ENCODE measurements around the gene C1QTNF3.
"Not testable (repeated sequence)": the region's sequence is repeated elsewhere in the genome, so short reads cannot be mapped to it uniquely, and the experiment has no call there.

Gene C1QTNF3

GRCh38 chr5:34047774-34048572 lies 5.0 kb upstream of the C1QTNF3 start:
- no peak for DNase-seq

- no peak for DNase-seq
Measured at GRCh38 chr5:34047143-34047542, 4.1 kb upstream of the C1QTNF3 start.

DNA sequence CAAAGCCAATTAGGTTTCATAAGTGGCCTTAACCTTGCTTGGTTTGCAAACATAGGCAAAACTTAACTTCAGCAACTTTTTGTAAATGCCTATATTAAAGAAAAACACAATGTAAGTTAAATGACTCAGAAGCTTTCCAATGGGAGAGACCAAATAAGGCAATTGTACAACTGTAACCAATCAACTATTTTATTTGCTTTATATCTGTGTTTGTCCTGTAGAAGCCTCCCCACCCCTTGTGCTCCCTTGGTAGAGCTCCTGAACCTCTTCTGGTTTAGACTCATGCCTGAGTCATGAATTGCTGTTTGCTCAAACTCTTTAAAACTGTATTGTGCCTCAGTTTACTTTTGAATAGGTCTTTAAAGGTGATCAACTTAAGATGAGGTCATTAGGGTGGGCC lies 3.0 kb upstream of the C1QTNF3 start:
- DNase-seq, result no peak

GRCh38 chr5:34045023-34045422 lies 2.0 kb upstream of the C1QTNF3 start:
- no peak for DNase-seq

GRCh38 chr5:34042321-34042720 lies 692 bp downstream of the C1QTNF3 start:
- DNase-seq, result no peak

- DNase-seq, result no peak
Measured at GRCh38 chr5:34041247-34041972, 1.6 kb downstream of the C1QTNF3 start.

DNA sequence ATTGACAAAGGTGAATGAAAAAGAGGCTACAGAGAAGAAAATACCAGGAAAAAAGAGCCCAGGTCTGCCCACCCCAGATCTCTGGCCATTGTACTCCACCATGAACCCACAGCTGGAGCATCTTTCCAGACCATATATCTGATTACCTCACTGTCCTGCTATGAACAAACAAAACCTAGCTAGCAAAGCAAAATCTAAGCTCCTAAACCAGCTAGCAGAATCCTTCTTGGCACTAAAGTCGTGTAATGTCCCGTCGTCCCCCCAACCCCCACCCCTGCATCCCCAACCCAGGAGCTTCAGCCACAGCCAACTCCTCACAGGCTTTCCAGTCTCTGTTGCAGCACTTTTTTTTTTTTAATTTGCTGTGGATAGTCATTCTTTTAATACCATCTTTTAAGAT lies 2.5 kb downstream of the C1QTNF3 start:
- DNase-seq, result no peak

- DNase-seq, result no peak
Measured at GRCh38 chr5:34039398-34040157, 3.4 kb downstream of the C1QTNF3 start.

DNA sequence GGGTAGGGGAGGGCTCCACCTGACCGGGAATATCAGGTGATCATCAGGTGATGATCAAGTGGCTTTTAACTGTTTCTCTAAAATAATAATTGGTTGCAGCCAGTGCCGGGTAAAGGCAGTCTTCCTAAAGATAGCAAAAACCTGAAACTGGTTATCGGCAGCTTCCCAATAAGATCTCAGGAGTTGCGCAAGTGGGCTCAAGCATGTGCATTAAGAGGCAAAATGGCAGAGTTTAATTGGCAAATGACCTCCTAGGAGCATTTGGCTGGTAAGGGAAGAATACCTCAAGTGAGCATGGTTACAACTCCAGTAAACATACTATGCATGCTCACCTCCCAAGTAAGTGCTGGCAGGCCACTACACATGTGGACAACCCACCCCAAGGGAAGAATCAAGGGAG lies 4.2 kb downstream of the C1QTNF3 start:
- no peak for DNase-seq

DNA sequence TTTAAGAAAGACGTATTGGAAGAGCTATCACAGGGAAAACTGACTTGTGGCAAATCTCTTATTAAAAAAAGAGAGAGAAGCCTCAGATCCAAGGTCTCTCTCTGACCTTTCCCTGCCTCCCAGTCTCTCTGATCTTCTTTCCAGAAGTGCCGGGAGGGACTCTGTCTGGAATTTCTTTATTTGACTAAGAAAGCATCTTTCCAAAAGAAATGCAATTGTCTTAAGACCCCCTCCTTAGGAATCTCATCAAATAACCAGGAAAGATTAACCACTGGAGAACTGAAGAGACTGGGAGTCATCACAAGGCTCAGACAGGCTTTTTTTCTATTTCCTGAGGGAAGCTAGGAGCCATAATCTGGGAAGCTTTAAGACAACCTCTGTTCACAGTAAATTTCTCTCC lies 4.6 kb downstream of the C1QTNF3 start:
- no peak for DNase-seq

DNA sequence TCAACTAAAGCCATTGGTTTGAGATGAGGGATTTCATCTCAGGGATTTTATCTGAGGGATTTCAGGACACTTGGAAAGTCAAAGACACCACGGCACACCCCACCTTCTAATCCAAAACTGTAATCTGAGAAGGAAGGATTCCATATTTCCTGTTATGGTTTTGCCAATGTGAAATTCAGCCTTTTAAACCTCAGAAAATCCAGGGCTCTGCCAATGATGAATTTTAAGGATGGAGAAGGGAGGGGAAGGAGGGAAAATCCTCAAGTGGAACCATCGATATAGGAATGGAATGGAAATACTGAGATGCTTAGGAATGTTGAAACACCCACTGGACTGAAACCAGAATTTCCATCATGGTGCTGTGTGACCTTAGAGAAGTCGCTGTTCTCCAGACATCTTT lies 5.3 kb downstream of the C1QTNF3 start:
- DNase-seq, result no peak

- no peak for DNase-seq
Measured at GRCh38 chr5:34035756-34036155, 7.3 kb downstream of the C1QTNF3 start.

- no peak for DNase-seq
Measured at GRCh38 chr5:34034534-34035327, 8.3 kb downstream of the C1QTNF3 start.

GRCh38 chr5:34031966-34032365 lies 11.0 kb downstream of the C1QTNF3 start:
- no peak for DNase-seq

DNA sequence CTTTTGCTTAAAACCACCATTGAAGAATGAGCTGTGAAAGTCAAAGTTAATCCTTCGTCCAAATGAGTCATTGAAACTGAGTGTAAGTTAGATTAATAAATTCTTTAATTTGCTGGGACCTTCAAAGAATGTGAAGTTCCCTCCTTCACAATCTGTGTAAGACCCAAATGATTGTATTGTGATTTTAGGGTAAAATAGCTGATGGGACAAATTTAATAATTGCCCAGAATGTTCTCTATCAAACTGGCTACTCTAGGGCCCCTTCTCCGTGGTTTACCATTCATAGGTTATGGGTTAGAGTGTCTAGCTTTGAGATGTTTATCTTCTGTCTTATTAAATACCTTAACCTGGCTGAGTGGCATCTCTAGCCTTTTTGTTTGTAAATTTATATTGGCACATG lies 11.9 kb downstream of the C1QTNF3 start:
- DNase-seq, result no peak

DNA sequence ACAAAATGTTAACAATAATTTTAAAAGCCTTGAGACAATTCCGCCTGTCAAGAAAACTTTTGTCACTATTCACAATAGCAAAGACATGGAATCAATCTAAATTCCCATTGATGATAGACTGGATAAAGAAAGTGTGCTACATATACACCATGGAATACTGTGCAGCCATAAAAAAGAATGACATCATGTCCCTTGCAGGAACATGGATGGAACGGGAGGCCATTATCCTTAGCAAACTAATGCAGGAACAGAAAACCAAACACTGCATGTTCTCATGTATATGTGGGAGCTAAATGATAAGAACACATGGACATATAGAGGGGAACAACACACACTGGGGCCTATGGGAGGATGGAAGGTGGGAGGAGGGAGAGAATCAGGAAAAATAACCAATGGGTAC lies 12.4 kb downstream of the C1QTNF3 start:
- not testable (repeated sequence) for DNase-seq

GRCh38 chr5:34030048-34030447 lies 13.0 kb downstream of the C1QTNF3 start:
- no peak for DNase-seq

DNA sequence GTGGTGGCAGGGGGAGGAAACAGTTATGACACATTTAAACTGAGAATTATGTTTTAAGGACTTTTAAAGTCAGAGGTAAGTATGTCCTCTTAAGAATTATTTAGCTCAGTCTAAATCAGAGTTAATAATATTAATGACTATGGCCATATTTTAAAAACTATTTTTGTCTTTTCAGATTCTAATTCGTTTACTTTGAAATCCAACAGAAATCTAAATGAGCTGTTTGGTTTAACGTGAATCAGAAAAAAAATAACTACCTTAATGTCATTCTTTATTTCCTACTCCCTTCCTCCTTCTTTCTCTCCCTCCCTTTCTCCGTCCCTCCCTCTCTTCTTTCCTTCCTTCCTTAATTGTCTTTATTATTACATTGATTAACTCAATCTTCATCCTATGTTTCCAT lies 14.7 kb downstream of the C1QTNF3 start:
- no peak for DNase-seq

- DNase-seq, result no peak
Measured at GRCh38 chr5:34026089-34026761, 16.8 kb downstream of the C1QTNF3 start.

DNA sequence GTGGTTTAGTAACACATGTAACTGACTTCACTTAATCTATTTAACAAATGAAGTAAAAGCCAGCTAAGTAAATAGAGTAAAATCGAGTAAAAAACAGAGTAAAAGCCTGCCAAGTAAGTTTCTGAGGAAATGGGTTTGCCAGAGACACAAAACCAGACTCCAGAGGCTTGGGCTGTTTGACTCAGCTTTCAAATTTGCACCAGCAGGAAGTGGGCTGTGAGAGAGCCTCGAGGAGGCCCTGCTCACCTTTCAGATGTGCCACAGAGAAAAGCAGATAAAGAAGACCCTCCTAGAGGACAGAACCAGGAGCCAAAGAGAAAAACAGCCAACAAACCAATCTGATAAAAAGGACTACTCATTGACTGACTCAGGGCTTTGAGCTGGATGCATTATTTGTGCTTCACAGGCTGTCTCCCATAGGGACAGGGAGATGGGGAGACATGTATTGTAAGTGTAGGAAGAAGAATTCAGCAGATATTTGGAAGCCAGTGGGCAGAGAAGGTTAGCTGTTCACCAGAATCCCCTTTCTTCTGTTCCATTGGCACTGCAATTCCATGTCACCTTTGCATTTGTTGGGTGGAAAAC lies 20.8 kb downstream of the C1QTNF3 start:
- DNase-seq, result peak; percentile 24

DNA sequence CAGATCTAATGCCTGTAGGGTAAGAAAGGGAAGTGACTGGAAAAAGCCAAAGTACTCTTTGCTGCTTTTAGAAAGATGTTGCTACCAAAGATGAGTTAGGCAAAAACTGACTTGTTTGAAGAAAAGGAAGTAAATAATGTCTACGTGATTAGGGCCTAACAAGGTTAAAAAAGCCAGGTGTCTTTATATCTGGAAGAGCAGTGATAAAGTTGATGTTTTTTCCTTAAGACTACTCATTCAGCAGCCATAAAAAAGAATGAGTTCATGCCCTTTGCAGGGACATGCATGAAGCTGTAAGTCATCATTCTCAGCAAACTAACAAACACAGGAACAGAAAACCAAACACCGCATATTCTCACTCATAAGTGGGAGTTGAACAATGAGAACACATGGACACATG lies 21.7 kb downstream of the C1QTNF3 start:
- no peak for DNase-seq

DNA sequence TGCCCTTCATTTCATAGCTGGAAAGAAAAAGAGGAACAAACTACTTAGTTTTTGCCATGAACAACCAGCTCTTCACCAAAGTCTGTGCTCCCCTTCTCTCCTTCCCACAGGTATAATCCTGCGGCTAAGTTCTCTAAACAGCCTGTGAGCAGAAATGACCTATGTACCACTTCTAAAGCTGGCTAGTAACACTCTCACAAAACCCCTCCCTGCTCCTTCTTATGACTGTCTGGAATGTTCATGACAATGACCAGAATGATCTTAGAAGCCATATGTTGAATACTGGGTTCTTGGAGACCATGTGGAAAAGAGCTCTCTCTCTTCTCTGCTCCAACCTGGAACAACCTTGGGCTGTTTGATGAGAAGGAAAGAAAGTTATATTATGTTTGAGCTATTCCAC lies 22.3 kb downstream of the C1QTNF3 start:
- no peak for DNase-seq
